GM18499 (cell line): ENCODE measurements around the gene CACNB4.
"Not testable (repeated sequence)": the region's sequence is repeated elsewhere in the genome, so short reads cannot be mapped to it uniquely, and the experiment has no call there.

Source experiments
- ATAC-seq: cut with Tn5 transposase; IDR thresholded peaks from one replicate; pipeline ENCODE4 v1.9.1; 2021; ENCODE audit warnings: moderate number of reproducible peaks; ENCODE audit not compliant: insufficient read depth, unreplicated experiment

CACNB4 gene

DNA sequence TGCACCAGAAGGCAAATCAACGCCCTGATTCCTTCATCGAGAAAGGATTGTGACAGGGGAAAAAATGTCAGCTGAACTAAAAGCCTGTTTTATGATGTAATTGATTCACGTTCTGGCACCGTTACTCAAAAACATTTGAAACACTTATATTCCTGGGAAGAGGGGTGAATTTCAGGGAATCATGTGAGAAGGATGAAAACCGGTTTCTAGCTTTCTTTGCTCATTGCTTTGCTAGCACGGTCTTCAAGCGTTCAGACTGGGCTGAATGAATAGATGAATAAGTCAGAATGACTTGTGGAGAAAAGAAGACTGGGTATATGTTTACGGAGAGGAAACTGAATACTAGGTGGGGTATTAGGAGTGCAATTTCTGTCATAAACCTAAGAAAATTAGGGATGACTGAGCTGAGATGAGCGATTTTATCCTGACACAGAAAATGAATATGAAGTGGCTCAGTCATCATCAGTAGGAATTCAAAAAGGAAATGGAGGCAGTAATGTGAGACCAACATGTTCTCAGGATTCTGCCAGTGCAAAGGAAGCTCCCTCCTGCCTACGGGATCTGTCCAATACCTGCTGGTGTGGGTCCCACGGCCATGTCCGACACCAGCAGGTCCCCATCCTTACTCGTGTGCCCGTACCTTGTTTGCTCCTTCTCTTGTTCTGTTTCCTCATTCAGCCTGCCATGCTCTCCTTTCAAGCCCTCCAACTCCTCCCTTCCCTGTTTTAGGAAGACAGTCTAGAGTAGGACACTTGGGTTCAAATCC is 146.0 kb downstream of the CACNB4 start:
- ATAC-seq, result no peak

DNA sequence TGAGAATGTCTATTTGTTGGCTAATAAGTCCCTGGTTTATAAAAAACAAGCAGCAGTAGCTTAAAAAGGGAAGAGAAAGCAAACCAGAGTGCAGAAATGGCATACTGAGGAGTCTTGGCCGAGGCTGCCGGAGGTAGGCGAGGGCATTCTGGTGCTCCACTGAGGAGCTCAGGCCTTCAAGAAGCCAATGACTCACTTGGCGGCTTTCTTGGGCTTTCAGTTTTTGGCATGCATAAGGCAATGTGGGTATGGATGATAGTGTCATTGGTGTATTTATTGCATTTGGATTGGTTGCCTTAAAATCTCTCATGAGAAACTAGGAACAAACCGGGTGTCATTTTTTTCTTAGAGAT is 151.1 kb downstream of the CACNB4 start:
- no peak for ATAC-seq

DNA sequence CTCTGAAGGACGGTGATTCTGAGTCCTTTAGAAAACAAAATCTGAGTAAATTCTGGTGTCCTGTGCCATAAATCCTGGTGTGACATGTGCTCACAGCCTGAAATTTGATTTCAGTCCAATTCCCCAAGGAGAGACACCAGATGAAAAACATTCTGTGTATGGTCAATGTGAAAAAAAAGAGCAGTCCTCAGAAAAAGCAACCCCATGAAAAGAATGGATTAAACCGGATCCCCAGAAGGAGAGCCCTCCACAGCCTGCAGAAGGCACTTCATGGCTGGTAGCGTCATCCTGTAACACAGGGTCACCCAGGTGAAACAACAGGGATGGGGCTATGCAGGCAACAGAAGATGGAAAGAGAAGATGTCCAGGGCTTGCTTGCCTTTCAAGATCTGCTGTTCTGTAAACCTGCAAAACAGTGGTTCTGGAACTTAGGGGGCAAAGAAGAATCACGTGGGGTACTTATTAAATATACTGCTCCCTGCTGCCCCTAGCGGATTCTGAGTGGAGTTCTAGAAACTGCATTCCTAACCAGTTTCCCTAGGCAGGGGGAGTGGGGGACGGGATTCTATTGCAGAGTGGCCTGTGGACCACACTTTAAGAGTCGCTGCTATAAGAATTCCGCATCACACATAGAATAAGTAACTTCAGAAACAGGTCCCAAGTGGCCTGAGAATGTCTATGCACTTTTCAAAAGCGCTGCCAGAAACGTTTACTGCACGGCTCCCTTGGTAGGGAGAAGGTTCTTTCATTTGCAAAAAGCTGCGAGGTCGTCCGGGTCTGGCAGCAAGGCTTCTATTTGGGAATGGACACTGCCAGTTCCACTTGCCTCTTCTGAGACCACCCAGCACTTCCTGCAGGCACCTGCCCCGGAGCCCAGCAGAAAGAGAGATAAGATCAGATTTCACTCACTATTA is 151.7 kb downstream of the CACNB4 start:
- no peak for ATAC-seq

DNA sequence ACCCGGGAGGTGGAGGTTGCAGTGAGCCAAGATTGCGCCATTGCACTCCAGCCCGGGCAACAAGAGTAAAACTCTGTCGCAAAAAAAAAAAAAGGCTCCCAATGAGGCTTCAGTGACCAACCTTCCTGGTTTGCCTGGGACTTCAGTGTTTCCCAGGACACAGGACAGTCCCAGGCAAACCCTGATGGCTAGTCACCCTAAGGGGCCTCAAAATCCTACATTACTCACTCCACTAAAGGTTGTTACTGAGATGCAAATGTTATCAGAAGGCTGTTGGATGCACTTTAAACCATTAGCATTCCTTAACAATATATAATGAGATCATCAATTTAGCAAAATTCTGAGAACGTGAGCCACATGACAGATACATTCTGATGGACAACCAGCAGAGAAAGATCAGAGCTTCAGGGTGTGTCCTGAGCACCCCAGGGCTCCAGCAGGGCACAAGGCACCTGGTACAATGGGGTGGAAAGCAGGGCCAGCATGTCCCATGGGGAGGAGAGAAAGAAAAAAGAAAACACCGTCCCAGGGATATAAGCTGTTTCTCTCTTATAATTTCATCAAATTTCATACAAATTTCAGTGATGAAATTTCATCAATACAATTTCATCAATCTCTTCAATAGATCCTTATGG is 152.5 kb downstream of the CACNB4 start:
- ATAC-seq, result no peak

DNA sequence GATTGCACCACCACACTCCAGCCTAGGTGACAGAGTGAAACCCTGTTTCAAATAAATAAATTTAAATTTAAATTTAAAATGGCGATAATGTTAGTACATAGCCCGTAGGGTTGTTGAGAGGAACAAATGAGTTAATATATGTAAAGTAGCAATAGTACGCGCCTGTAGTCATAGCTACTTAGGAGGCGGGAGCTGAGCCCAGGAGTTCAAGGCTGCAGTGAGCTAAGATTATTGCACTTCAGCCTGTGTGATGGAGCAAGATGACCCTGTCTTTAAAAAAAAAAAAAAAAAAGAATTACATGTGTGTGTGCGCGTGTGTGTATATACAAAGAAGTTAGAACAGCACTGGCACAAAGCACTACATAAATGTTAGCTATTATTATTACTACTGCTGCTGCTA is 153.2 kb downstream of the CACNB4 start:
- no peak for ATAC-seq

DNA sequence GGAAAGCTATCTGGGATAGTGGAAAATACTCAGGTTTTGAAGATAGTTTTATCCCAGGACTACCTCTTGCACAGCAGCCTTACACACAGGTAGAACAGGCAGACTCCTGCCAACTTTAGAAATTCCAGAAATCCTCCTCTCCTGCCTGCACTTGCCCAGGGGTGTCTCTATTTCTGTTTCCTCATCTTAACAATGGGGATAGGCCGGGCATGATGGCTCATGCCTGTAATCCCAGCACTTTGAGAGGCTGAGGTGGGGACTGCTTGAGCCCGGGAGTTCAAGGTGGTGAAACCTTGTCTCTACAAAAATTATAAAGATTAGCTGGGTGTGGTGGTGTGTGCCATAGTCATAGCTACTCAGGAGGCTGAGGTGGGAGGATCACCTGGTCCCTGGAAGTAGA is 153.7 kb downstream of the CACNB4 start:
- ATAC-seq, result no peak

DNA sequence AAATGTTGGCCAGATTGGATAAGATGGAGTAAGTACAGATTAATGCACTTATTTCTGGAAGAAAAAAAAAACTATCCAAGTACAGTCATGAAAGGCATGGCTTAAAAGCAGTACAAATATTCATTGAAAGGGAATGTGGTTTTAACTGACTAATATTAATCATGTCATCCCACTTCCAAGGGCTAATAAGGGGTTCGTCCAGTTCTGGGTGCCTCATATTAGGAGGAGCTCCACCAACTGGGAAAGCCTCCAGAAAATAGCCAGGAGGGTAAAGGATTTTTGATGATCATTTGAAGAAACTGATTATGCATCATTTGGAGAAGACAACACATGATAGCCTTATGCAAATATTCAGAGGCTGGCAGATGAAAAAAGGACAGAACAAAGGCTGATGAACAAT is 155.4 kb downstream of the CACNB4 start:
- no peak for ATAC-seq

DNA sequence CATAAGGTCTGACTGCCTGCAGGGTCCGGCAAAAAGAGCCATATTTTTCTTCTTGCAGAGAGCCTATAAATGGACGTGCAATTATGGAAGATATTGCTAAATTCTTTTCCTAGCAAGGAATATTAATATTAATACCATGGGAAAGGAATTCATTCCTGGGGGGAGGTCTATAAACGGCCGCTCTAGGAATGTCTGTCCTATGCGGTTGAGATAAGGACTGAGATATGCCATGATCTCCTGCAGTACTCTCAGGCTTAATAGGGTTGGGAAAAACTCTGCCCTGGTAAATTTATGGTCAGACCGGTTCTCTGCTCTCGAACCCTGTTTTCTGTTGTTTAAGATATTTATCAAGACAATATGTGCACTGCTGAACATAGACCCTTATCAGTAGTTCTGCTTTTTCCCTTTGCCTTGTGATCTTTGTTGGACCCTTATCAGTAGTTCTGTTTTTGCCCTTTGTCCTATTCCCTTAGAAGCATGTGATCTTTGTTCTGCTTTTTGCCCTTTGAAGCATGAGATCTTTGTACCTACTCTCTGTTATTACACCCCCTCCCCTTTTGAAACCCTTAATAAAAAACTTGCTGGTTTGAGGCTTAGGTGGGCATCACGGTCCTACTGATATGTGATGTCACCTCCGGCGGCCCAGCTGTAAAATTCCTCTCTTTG is 156.2 kb downstream of the CACNB4 start:
- not testable (repeated sequence) for ATAC-seq

DNA sequence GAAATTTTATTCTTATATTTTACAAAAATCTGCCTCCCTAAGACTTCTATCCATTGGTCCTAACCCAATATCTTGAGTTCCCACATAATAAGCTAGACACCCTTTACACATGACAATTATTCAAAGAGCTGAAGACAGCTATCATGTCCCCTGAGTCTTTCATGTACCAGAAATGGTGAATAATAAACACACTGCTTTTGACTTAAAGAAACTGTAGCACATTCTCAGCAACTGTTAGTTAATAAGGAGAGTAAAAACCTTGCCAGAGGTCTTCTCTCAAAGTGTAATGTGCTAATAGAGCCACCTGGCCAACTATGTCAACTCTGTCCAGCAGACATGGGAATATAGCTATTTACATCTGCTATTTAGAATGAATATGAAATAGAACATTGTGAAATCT is 160.9 kb downstream of the CACNB4 start:
- no peak for ATAC-seq

DNA sequence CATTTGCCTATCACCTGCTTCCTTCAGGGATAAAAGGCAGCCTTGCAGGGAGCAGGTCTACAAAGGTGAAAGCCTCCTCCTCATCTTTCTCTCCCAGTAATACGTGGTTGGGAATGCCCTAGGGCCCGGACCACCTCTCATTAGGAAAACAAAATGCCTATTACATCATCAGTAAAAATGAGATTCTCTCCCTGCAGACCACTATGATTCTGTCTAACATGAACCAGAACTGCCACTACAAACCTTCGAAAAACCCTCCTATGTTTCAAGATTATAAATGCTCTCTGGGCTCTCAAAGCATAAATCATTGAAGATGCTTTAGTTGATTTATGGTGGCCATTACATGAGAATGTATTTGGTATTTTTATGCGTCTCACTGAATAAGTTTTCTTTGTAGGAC is 162.2 kb downstream of the CACNB4 start:
- no peak for ATAC-seq

DNA sequence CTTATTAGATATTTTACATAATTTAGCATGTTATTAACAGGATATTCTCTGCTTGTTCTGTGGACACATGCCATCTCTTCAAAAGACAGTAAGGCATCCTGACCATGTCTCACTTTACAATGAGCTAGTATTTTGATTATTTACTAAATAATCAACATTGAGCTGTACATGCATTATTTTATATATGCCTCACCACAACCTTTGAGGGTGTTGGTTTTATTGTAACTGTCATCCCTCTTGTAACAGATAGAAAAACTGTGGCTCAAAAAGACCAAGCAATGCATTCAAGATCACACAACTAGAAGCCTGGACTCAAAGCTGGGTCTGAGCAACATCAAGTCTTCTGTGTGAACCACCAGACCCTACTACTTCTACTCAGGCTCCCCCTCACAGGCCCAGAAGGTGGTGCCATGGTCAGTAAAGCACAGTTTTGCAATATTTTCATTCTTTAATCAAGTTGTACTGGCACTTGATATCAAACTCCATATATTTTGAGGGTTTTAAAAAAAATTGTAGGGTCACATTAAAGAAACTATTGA is 165.5 kb downstream of the CACNB4 start:
- no peak for ATAC-seq

DNA sequence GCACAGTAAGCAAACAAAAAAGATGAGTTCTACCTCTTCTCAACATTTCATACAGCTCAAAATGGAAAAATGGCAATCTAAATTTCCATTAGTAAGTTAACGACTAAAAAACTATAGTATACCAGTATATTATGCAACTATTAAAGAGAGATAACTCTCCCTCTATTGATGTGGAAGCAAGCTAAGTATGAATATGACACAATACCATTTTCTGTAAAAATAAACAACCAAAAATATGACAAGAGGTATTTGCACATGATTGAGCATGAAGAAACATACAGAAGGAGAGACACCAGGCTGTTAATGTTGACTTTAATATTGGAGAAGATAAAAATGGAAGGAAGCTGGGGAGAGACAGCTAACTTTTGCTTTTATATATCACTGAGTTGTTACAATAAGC is 167.1 kb downstream of the CACNB4 start:
- no peak for ATAC-seq

DNA sequence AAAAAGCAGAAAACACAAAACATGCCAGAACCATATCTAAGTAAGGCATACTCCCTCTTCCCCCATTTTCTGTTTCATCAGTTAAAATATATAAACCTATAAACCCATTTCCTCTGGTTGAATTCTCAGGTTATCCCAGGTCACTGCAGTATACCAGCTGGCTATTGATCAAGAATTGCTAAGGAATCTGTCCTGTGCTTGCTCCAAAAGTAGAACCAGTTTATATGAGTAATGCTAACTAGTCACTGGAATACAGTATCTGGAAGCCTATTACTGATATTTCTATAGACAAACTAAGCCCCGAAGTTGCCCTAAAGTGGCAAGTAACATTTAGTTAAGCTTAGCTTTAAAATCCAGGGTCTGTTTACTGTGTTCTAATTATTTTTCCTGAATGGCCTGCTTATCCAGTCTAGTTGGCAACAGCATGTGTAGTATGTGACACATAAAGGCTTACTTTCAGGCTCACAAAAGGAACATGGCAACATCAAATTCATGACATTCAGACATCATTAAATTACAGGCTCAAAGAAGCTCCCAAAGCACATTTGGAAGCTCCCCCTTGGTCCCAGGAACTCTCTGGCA is 167.7 kb downstream of the CACNB4 start:
- ATAC-seq, result no peak

DNA sequence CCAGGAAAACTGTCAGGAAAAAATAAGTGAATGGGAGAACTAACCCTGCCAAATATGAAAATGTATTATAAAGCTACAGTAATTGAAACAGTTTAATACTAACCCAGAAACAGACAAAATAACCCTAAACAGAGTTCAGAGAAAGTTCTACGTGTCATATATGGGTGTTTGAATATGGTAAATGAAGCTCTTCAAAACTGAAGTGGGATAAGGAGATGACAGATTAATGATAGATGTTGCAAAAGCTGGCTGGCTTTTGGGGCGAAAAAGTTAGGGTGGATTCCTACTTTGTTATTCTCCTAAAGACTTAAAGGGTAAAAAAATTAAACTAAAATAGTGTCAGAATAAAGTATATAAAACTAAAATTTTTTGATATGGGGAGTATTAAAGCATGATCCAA is 168.8 kb downstream of the CACNB4 start:
- no peak for ATAC-seq

DNA sequence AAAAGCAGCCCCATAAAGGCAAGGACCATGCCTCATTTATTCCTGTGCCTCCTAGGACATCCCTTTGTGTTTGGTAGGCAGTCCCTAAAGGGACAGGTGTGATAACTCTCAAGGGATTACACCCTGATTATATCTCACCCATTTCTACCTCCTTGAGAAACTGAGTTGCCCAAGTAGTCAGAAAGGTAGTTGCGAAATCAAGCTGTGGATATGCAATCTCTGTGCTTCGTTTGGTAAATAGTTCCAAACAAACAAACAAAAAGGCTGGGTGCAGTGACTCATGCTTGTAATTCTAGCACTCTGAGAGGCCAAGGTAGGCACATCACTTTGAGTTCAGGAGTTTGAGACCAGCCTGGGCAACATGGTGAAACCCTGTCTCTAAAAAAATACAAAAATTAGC is 170.5 kb downstream of the CACNB4 start:
- no peak for ATAC-seq

DNA sequence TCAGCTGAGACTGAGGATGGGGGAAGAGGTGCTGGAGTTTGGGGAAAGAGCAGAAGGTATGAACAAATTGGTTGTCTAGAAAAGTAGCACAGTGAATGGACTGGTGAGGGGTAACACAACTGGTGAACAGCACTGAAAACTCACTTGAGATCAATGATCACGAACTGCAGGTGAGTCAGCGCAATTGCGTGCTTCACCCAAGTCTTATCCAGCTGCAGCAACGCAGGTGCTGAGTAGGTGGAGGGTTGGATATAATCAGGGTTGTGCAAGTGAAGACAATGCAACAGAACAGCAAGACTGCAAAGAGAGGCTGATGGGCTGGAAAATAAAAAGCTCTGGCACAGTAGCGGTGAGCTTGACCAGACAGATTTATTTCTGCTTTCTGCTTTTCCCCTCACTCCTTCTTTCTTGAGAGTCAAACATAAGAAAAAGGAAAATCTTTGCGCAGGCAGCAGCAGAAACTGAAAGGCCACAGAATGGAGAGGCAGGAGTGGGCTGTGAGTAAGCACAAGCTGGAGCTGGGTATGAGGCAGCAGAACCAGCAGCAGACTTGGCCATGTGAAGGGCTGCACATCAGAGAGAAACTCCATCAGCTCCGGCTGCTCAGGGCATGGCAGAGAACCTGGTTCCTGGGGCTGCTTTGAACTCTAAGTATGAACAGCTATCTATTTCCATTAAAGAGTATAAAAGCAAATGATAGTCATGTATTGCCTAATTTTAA is 171.2 kb downstream of the CACNB4 start:
- ATAC-seq, result no peak

DNA sequence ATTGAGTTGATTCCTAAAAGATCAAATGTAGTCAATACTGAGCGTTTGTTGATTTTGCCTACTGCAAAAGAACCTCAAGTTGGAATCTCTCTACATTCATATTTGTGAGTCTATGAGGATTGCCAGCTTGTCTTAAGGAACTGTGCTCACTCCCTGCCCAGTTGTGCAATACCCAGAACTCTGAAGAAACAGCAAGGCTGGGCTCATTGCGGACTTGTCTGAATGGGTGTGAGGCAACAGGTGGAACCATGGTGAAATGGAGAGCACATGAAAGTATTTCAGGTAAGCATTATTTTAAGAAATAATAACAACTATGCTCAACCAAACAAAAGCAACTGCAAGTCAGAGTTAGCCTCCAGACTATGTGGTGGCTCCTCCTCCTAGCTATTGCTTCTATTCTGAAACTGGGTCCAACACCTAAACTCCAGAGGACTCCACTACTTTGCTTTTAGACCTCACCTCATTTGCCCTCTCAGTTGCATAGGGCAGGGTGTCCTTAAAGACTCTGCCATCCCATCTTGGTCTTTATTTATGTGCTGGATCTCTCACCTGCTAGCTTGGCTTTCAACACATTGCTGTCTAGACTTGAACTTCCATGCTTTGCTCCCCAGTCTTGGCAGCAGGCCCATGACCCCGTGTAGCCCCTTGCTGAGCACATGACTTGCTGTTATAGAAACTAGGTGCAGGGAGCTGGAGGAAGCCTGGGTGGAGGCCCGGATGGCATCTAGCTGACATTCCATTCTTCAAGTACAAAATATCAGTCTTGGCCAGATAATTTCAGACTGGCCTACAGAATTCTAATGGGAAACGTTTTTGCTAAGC is 175.8 kb downstream of the CACNB4 start:
- no peak for ATAC-seq

DNA sequence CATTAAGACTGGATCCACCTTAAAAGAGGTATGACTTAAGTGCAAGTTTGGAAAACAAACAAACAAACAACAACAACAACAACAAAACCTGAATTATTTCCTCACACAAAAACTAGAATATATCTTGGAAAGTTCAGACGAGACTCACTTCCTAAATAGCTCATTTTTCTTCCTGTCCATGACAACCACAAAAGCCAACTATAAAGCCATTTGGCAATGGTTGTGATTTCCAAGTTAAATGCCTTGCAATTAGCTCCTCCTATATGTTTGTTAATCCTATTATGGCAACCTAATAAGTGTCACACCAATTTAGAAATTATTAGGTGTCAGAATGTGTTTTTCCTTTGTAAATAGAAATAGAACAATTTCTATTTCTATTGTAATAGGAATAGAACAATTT is 179.1 kb downstream of the CACNB4 start:
- ATAC-seq, result no peak

DNA sequence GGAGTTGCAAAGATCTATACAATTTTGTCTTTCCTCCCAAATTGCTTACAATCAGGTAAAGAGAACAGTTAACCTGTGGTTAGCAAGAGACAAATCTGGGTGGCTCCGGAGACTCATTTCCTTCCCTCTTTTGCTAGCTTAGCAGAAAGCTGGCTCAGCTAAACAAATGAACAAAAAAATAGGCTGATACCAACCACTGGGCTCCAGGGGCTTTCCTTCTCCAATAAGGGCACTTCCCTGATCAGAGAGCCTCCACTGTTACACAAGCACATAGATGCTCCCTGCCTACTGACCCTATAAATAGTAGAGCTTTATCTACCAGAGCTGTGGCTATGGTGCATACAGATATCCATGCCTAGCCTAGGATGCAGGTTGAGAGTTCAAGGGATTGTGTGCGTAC is 180.5 kb downstream of the CACNB4 start:
- ATAC-seq, result no peak
